WTC11 (cell line): ENCODE results near the gene CIC. TPM values are rescaled to one million over a fixed set of nuclear protein-coding genes. Genes with fewer than 3 reads are reported as not detected.

Experiments used
- ATAC-seq: fragments of 200-7000 bp; cut with Tn5 transposase; 2 replicates; pipeline ENCODE4 v1.10.0; 2021; ENCODE audit warnings: mild to moderate bottlenecking, moderate library complexity
- CTCF ChIA-PET: fragments of 300-600 bp; sonication (Branson Sonifier 250); formaldehyde crosslinking; loops from one replicate; lab custom pipeline; 2021; ENCODE audit warnings: antibody characterized with exemption; lab: Charles Lee
- POLR2A ChIA-PET: fragments of 350-600 bp; sonication (Branson Sonifier 250); formaldehyde crosslinking; loops from one replicate; lab custom pipeline; 2021; ENCODE audit warnings: antibody characterized with exemption; lab: Charles Lee
- DNase-seq: peaks from one replicate; pipeline ENCODE4 v3.0.0; 2021; ENCODE audit warnings: low spot score
- H3K27ac Mint-ChIP-seq: 2 replicates; pipeline ENCODE4 v1.8.0; 2021; ENCODE audit warnings: mixed read lengths
- H3K27me3 Mint-ChIP-seq: 2 replicates; pipeline ENCODE4 v1.8.0; 2021; ENCODE audit warnings: low read depth, mild to moderate bottlenecking, moderate library complexity, mixed read lengths
- H3K36me3 Mint-ChIP-seq: 2 replicates; pipeline ENCODE4 v1.8.0; 2021; ENCODE audit warnings: mixed read lengths
- H3K4me1 Mint-ChIP-seq: 2 replicates; pipeline ENCODE4 v1.8.0; 2022; ENCODE audit warnings: mixed read lengths
- H3K4me3 Mint-ChIP-seq: 2 replicates; pipeline ENCODE4 v1.8.0; 2021; ENCODE audit warnings: mild to moderate bottlenecking, moderate library complexity, mixed read lengths
- H3K9me3 Mint-ChIP-seq: 2 replicates; pipeline ENCODE4 v1.8.0; 2021; ENCODE audit warnings: mixed read lengths
- AFF4 ChIP-seq: sonication (generic); formaldehyde crosslinking; IDR thresholded peaks from 2 replicates; pipeline ENCODE4 v1.8.1; 2023; ENCODE audit warnings: mild to moderate bottlenecking, missing genetic modification reagents, borderline replicate concordance
- ATF6 ChIP-seq: sonication (generic); formaldehyde crosslinking; IDR thresholded peaks from 2 replicates; pipeline ENCODE4 v1.8.1; 2023; ENCODE audit warnings: mild to moderate bottlenecking, missing genetic modification reagents
- CREB1 ChIP-seq: sonication (generic); formaldehyde crosslinking; IDR thresholded peaks from 2 replicates; pipeline ENCODE4 v1.8.0; 2023; ENCODE audit warnings: mild to moderate bottlenecking, missing genetic modification reagents
- CTCF ChIP-seq: fragments of 200-600 bp; IDR thresholded peaks from 2 replicates; pipeline ENCODE4 v1.8.0; 2022; ENCODE audit warnings: antibody characterized with exemption
- ERG ChIP-seq: fragments of 250-450 bp; sonication (Bioruptor Pico); IDR thresholded peaks from 2 replicates; pipeline ENCODE4 v1.8.0; 2021; ENCODE audit warnings: mild to moderate bottlenecking
- GTF2I ChIP-seq: fragments of 250-450 bp; sonication (Bioruptor Pico); conservative IDR thresholded peaks from 2 replicates; pipeline ENCODE4 v1.4.0; 2021; ENCODE audit warnings: mild to moderate bottlenecking
- MXD4 ChIP-seq: fragments of 250-450 bp; sonication (Bioruptor Pico); IDR thresholded peaks from 2 replicates; pipeline ENCODE4 v1.8.0; 2021; ENCODE audit warnings: mild to moderate bottlenecking, moderate library complexity, borderline replicate concordance
- USF1 ChIP-seq: sonication (generic); formaldehyde crosslinking; IDR thresholded peaks from 2 replicates; pipeline ENCODE4 v1.8.0; 2022; ENCODE audit warnings: mild to moderate bottlenecking, missing genetic modification reagents
- ZBTB21 ChIP-seq: sonication (generic); formaldehyde crosslinking; IDR thresholded peaks from 2 replicates; pipeline ENCODE4 v1.8.1; 2023; ENCODE audit warnings: mild to moderate bottlenecking, missing genetic modification reagents, borderline replicate concordance
- ZBTB43 ChIP-seq: sonication (generic); formaldehyde crosslinking; IDR thresholded peaks from 2 replicates; pipeline ENCODE4 v1.8.1; 2023; ENCODE audit warnings: mild to moderate bottlenecking, missing genetic modification reagents
- ZNF219 ChIP-seq: sonication (generic); formaldehyde crosslinking; IDR thresholded peaks from 2 replicates; pipeline ENCODE4 v1.8.0; 2023; ENCODE audit warnings: missing genetic modification reagents, mild to moderate bottlenecking, borderline replicate concordance
- ZNF425 ChIP-seq: fragments of 250-450 bp; sonication (Bioruptor Pico); conservative IDR thresholded peaks from 2 replicates; pipeline ENCODE4 v1.9.0; 2021; ENCODE audit warnings: mild to moderate bottlenecking
- total RNA-seq: library from RNA; stranded (reverse); gene quantifications from 3 replicates; pipeline ENCODE4 v1.2.3, GENCODE V29; 2021

Gene CIC
- total RNA-seq, 1 experiment from 2014 or later = 55.8 TPM

- POLR2A ChIA-PET = no interaction called here
- H3K27ac Mint-ChIP-seq = peak overlapping the region; percentile 8; the same call in 1 of the 2 replicates
- ATAC-seq = no peak
These were observed 61.2 kb downstream of the CIC start for GRCh38 chr19:42330241-42330711.

More at GRCh38 chr19:42330241-42330711, 61.2 kb downstream of the CIC start:
- no peaks in the 10 kb centered on the region for H3K9me3 Mint-ChIP-seq
- CTCF ChIA-PET = interaction anchor here (0.6 to 4.6 kb wide), 5 partner anchors 13 to 577 kb away, joined by 3 to 30 read pairs (median 4); no protein-coding TSS in a partner anchor
- H3K27me3 Mint-ChIP-seq = no peaks in the 10 kb centered on the region
- peaks cover 24% of the 10 kb centered on the region for H3K4me1 Mint-ChIP-seq
- peak overlapping the region; percentile 27; the same call in 1 of the 2 replicates for H3K4me3 Mint-ChIP-seq
- H3K36me3 Mint-ChIP-seq = no peaks in the 10 kb centered on the region
- DNase-seq = no peak
- no peak for TF ChIP-seq ATF6 (CRISPR knock-in tag)
- no peak for TF ChIP-seq GTF2I (CRISPR knock-in tag)
- no peak for TF ChIP-seq CTCF
- no peak for TF ChIP-seq ZBTB21 (CRISPR knock-in tag)
- TF ChIP-seq CREB1 (CRISPR knock-in tag) = no peak
- no peak for TF ChIP-seq AFF4 (CRISPR knock-in tag)
- TF ChIP-seq USF1 = no peak
- TF ChIP-seq ERG (CRISPR knock-in tag) = no peak
- no peak for TF ChIP-seq ZBTB43 (CRISPR knock-in tag)
- no peak for TF ChIP-seq ZNF219
- no peak for TF ChIP-seq ZNF425 (CRISPR knock-in tag)
- no peak for TF ChIP-seq MXD4 (CRISPR knock-in tag)
